Ovary (tissue), 9 donors: ENCODE results near the gene GREM1. TPM values are rescaled to one million over a fixed set of nuclear protein-coding genes. Genes with fewer than 3 reads are reported as not detected.

ENCODE experiments used
- DNase-seq, 5 donors: peaks; one replicate each; pipeline ENCODE4 v3.0.0-alpha.2; 2019 to 2020
- H3K27ac ChIP-seq, 2 donors: fragments of 200-600 bp; one replicate each; pipeline versions ENCODE4 v1.5.1 to v1.8.0; 2019 to 2022
- H3K27me3 ChIP-seq: fragments of 200-600 bp; one replicate; pipeline ENCODE4 v1.8.0; 2022
- H3K36me3 ChIP-seq: fragments of 200-600 bp; sonication (generic); one replicate; pipeline ENCODE4 v1.5.1; 2019
- H3K4me1 ChIP-seq: one replicate; pipeline ENCODE4 v1.8.1; 2013; ENCODE audit warnings: mild to moderate bottlenecking, moderate library complexity; ENCODE audit not compliant: insufficient read depth
- H3K4me3 ChIP-seq: fragments of 200-600 bp; sonication (generic); one replicate; pipeline ENCODE4 v1.5.1; 2017
- H3K9me3 ChIP-seq, 2 donors: fragments of 200-600 bp in 1 of 2; sonication (generic) in 1 of 2; one replicate each; pipeline versions ENCODE4 v1.5.1 to v1.8.1; 2013 to 2019; ENCODE audit warnings: mild to moderate bottlenecking in 1 of 2, moderate library complexity in 1 of 2
- CTCF ChIP-seq, 3 donors: fragments of 450-650 bp in 2 of 3; fragments of 200-600 bp in 1 of 3; IDR thresholded peaks; one replicate each; pipeline versions ENCODE4 v1.5.1 to v1.8.0; 2016 to 2022; ENCODE audit warnings: antibody characterized with exemption in 3 of 3, mild to moderate bottlenecking in 1 of 3
- EP300 ChIP-seq: sonication (generic); formaldehyde crosslinking; IDR thresholded peaks from one replicate; pipeline ENCODE4 v1.6.1; 2017; ENCODE audit warnings: antibody characterized with exemption
- POLR2A ChIP-seq: fragments of 450-650 bp; IDR thresholded peaks from one replicate; pipeline ENCODE4 v1.6.1; 2017; ENCODE audit warnings: antibody characterized with exemption, mild to moderate bottlenecking, moderate library complexity
- WGBS, 3 donors: extraction: QIAGEN DNeasy Blood & Tissue Kit in 1 of 3; methylation state at CpG; one replicate each; pipeline versions ENCODE4 v1.1.5 to v1.1.7; 2013 to 2017; 5-methylcytosine and 5-hydroxymethylcytosine counted together
- intact Hi-C, 4 donors: fragments of 100-400 bp; cut with DNase I; formaldehyde crosslinking; loops; one replicate each; pipeline versions ENCODE4 v1.11.0 to v1.15.1; 2022 to 2023
- polyA plus RNA-seq, 2 donors: library from polyadenylated mRNA; stranded (reverse); fragments of 200-250 nt in 1 of 2; fragments of 350-450 nt in 1 of 2; fragmentation: Illumina TruSeq in 1 of 2; extraction: RNeasy Lipid Tissue Mini Kit (QIAGEN cat#74804) in 1 of 2; gene quantifications; one replicate each; pipeline ENCODE4 v1.2.3, GENCODE V29; 2013 to 2014
- total RNA-seq, 7 donors: library from RNA; depleted of rRNA in 2 of 7; stranded (reverse); fragments of >200 nt in 2 of 7; fragmentation: NEBNext Ultra II Directional in 3 of 7; extraction: Animal tissue kit (Norgen Biotek cat#: 25700) in 3 of 7; gene quantifications; one replicate each; pipeline versions ENCODE4 v1.1.0 to v1.2.4, GENCODE V29; 2016 to 2023
- donor health status: DM: no; HTN: no; CAD: no; lungs with moderate emphysema.
- donor health status: DM: no; HTN: no; CAD: no.
- donor health status: Bipolar disorder and iron deficiency.
- donor health status: DM: yes; HTN: yes; CAD: no.
- donor health status: DM: no; HTN: no; CAD: no.
- donor health status: DM: yes; HTN: yes; CAD: no.

The GREM1 gene
- total and polyA plus RNA-seq, 9 donors = 0.11 to 10.9 (median 0.49) TPM; not detected in 3

- Histone ChIP-seq H3K27me3 (no peaks in the 10 kb centered on the region), H3K27ac (no peak overlapping the region), H3K4me3 (peak overlapping the region; percentile 0), H3K36me3 (no peaks in the 10 kb centered on the region), H3K4me1 (peaks cover 5% of the 10 kb centered on the region), H3K9me3 (no peaks in the 10 kb centered on the region)
- TF ChIP-seq CTCF (IDR thresholded peaks at IDR 0.05) = no peak
- TF ChIP-seq EP300 = no peak
- no peak for TF ChIP-seq POLR2A
- 1 to 2% (median 2%) methylated on average over 63 to 70 of the region's 70 CpGs for WGBS, 3 donors
- DNase-seq = no peak
- intact Hi-C loops = no loop called here
Observed at GRCh38 chr15:32718821-32719716, 1.3 kb downstream of the GREM1 start.

- no peak for TF ChIP-seq POLR2A
- TF ChIP-seq EP300 = no peak
- no peak for TF ChIP-seq CTCF (IDR thresholded peaks at IDR 0.05)
- H3K4me1 ChIP-seq = peaks cover 5% of the 10 kb centered on the region
- H3K9me3 ChIP-seq = no peaks in the 10 kb centered on the region
- H3K36me3 ChIP-seq = no peaks in the 10 kb centered on the region
- DNase-seq = no peak
- no peaks in the 10 kb centered on the region for H3K27me3 ChIP-seq
- H3K27ac ChIP-seq = no peak overlapping the region
- WGBS, 3 donors = 78 to 80% (median 78%) methylated on average over 6 of the region's 6 CpGs
- intact Hi-C loops = no loop called here
- H3K4me3 ChIP-seq = no peak overlapping the region
Observed at GRCh38 chr15:32721596-32721995, 3.8 kb downstream of the GREM1 start.

GRCh38 chr15:32722136-32722535 is 4.3 kb downstream of the GREM1 start:
- TF ChIP-seq EP300 (no peak), CTCF (IDR thresholded peaks at IDR 0.05) (no peak), POLR2A (no peak)
- H3K27ac ChIP-seq = no peak overlapping the region

GRCh38 chr15:32723171-32723948 is 5.6 kb downstream of the GREM1 start:
- no peak for DNase-seq
- 86% methylated on average over 2 of the region's 2 CpGs for WGBS, 3 donors
- Histone ChIP-seq H3K27ac (no peak overlapping the region), H3K4me1 (no peaks in the 10 kb centered on the region), H3K9me3 (no peaks in the 10 kb centered on the region), H3K4me3 (no peak overlapping the region), H3K27me3 (no peaks in the 10 kb centered on the region), H3K36me3 (no peaks in the 10 kb centered on the region)
- TF ChIP-seq EP300 = no peak
- TF ChIP-seq POLR2A = no peak
- TF ChIP-seq CTCF (IDR thresholded peaks at IDR 0.05) = no peak
- intact Hi-C loops = no loop called here

More at GRCh38 chr15:32722136-32722535, 4.3 kb downstream of the GREM1 start:
- Histone ChIP-seq H3K4me1 (peaks cover 5% of the 10 kb centered on the region), H3K4me3 (no peak overlapping the region), H3K27me3 (no peaks in the 10 kb centered on the region), H3K9me3 (no peaks in the 10 kb centered on the region), H3K36me3 (no peaks in the 10 kb centered on the region)
- DNase-seq = no peak
- intact Hi-C loops = no loop called here
